Measurements from ENCODE around the gene GSTM2. TPM values are rescaled to one million over a fixed set of nuclear protein-coding genes. Genes with fewer than 3 reads are reported as not detected.
A peak's percentile ranks its signal among the peaks of the same experiment; 100 is the strongest.

Gene GSTM2
- total and polyA plus RNA-seq, 7 donors, result 35.5 to 175 (median 61.8) TPM

GRCh38 chr1:109639841-109640184, 28.0 kb upstream of the GSTM2 start:
- intact Hi-C loops (cut with DNase I), result loop anchor here (2.0 to 5.0 kb wide), 5 partner anchors 47 to 342 kb away; partner anchors contain the start of genes AHCYL1 (in 2 of the 2), GNAI3 (in 1 of the 2) and GSTM1 (in 1 of the 2)

DNA sequence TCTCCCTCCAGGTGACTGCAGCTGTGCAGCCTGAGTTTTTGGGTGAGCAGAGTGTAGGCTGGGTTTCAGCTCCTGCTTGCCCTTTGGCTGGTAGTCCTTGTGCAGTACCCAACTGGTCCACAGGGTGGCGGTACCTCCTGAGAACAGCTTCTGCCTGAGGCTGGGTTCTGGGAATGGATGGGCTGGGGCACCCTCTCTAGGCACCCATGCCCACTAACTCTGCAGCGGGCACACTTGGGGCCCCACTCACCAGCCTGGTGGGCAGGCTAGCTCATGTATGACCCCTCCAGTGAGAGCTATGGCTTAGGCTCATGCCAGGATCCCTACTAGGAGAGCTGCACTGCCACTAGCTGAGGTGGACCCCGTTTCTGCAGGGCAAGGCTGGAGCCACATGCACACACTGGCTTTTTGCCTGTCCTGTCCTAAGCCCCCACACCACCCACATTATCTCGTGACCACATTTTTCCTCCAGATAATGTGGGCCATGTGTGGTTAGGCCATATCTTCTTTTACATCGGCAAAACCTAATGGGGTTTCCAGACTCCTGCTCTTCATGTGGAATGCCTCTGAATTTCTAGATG, 27.5 kb upstream of the GSTM2 start:
- H3K27ac ChIP-seq, result no peak overlapping the region
- no peaks in the 10 kb centered on the region for H3K9me3 ChIP-seq
- intact Hi-C loops (cut with DNase I), result loop anchor here (2.0 to 5.0 kb wide), 5 partner anchors 47 to 342 kb away; partner anchors contain the start of genes AHCYL1 (in 1 of the 2), GNAI3 (in 1 of the 2) and GSTM1 (in 1 of the 2)
- no peaks in the 10 kb centered on the region for H3K4me1 ChIP-seq
- no peak overlapping the region for H3K4me3 ChIP-seq
- H3K36me3 ChIP-seq (ENCODE audit: insufficient read depth in 1 of 2, low read depth in 1 of 2), result no peaks in the 10 kb centered on the region
- TF ChIP-seq CTCF (IDR thresholded peaks at IDR 0.05), result peak; percentile 98
- WGBS, 3 donors, result 42 to 51% (median 49%) methylated on average over 5 of the region's 5 CpGs
- DNase-seq, result peak; percentile 86 to 92
- ATAC-seq, result peak; percentile 74 to 83 (median 80)
- no peaks in the 10 kb centered on the region for H3K27me3 ChIP-seq (ENCODE audit: insufficient read depth in 3 of 3, low read length in 2 of 3)

More at GRCh38 chr1:109639841-109640184, 28.0 kb upstream of the GSTM2 start:
- WGBS, 3 donors, result 53 to 58% (median 55%) methylated on average over 6 of the region's 6 CpGs
- peak in 1 of 2 donors; percentile 19 for DNase-seq
- TF ChIP-seq CTCF (IDR thresholded peaks at IDR 0.05), result no peak
- no peaks in the 10 kb centered on the region for H3K27me3 ChIP-seq (ENCODE audit: insufficient read depth in 3 of 3, low read length in 2 of 3)
- H3K36me3 ChIP-seq (ENCODE audit: insufficient read depth in 1 of 2, low read depth in 1 of 2), result no peaks in the 10 kb centered on the region
- H3K9me3 ChIP-seq, result no peaks in the 10 kb centered on the region
- no peak overlapping the region for H3K4me3 ChIP-seq
- H3K27ac ChIP-seq, result no peak overlapping the region
- ATAC-seq, result no peak
- no peaks in the 10 kb centered on the region for H3K4me1 ChIP-seq

- Histone ChIP-seq H3K27me3 (ENCODE audit: insufficient read depth in 3 of 3, low read length in 2 of 3) (no peaks in the 10 kb centered on the region), H3K9me3 (no peaks in the 10 kb centered on the region), H3K27ac (no peak overlapping the region), H3K36me3 (ENCODE audit: insufficient read depth in 1 of 2, low read depth in 1 of 2) (no peaks in the 10 kb centered on the region), H3K4me3 (no peak overlapping the region), H3K4me1 (no peaks in the 10 kb centered on the region)
- no peak for TF ChIP-seq CTCF (IDR thresholded peaks at IDR 0.05)
- intact Hi-C loops (cut with DNase I), result loop anchor here (1.0 to 5.0 kb wide), 6 partner anchors 46 to 341 kb away; partner anchors contain the start of genes AHCYL1 (in 1 of the 2), GNAI3 (in 1 of the 2) and GSTM1 (in 1 of the 2)
- WGBS, 3 donors, result 70 to 81% (median 72%) methylated on average over 2 of the region's 2 CpGs
- ATAC-seq (no peak), DNase-seq (no peak)
Measured at GRCh38 chr1:109641078-109641740, 26.6 kb upstream of the GSTM2 start.

GRCh38 chr1:109641861-109642260, 26.0 kb upstream of the GSTM2 start:
- no peak for ATAC-seq
- intact Hi-C loops (cut with DNase I), result loop anchor here (1.0 to 5.0 kb wide), 6 partner anchors 45 to 340 kb away; partner anchors contain the start of genes AHCYL1 (in 1 of the 2), GNAI3 (in 1 of the 2) and GSTM1 (in 1 of the 2)
- Histone ChIP-seq H3K27ac (no peak overlapping the region), H3K36me3 (ENCODE audit: insufficient read depth in 1 of 2, low read depth in 1 of 2) (no peaks in the 10 kb centered on the region), H3K4me3 (no peak overlapping the region), H3K9me3 (no peaks in the 10 kb centered on the region), H3K27me3 (ENCODE audit: insufficient read depth in 3 of 3, low read length in 2 of 3) (no peaks in the 10 kb centered on the region), H3K4me1 (no peaks in the 10 kb centered on the region)
- TF ChIP-seq CTCF (IDR thresholded peaks at IDR 0.05), result no peak
- 69 to 89% (median 82%) methylated on average over 2 of the region's 2 CpGs for WGBS, 3 donors
- DNase-seq, result no peak

All from psoas muscle (tissue), 8 donors.